SK-N-MC (cell line): Measurements from ENCODE around the gene CASZ1.

Experiments
- DNase-seq: peaks from one replicate; pipeline ENCODE4 v3.0.0-alpha.2; 2011; ENCODE audit warnings: low read depth, low spot score
- H3K27ac ChIP-seq: fragments of 200-600 bp; sonication (generic); 2 replicates; pipeline ENCODE4 v1.5.1; 2016; ENCODE audit warnings: mixed run types
- H3K36me3 ChIP-seq: fragments of 200-600 bp; sonication (generic); 2 replicates; pipeline ENCODE4 v1.6.1; 2017; ENCODE audit warnings: antibody characterized with exemption, low read length, mixed read lengths; ENCODE audit not compliant: insufficient read depth
- H3K4me3 ChIP-seq: fragments of 200-600 bp; sonication (generic); 2 replicates; pipeline ENCODE4 v1.5.1; 2016
- H3K9ac ChIP-seq: fragments of 200-600 bp; sonication (generic); 2 replicates; pipeline ENCODE4 v1.8.0; 2017; ENCODE audit warnings: mixed run types, mixed read lengths; ENCODE audit not compliant: insufficient read length
- H3K9me3 ChIP-seq: fragments of 200-600 bp; sonication (generic); 2 replicates; pipeline ENCODE4 v1.6.1; 2017; ENCODE audit warnings: low read depth, mild to moderate bottlenecking, antibody characterized with exemption, low read length, moderate library complexity, mixed read lengths
- EZH2 ChIP-seq: fragments of 200-600 bp; sonication (generic); IDR thresholded peaks from one replicate; pipeline ENCODE4 v1.6.1; 2017; ENCODE audit warnings: antibody characterized with exemption
- FOXP2 ChIP-seq: optimal IDR thresholded peaks from 2 replicates; pipeline ENCODE3; 2011; ENCODE audit warnings: mild to moderate bottlenecking, moderate library complexity; ENCODE audit not compliant: insufficient read depth; ENCODE audit errors: extremely low read length, control extremely low read depth
- POLR2AphosphoS5 ChIP-seq: IDR thresholded peaks from 2 replicates; pipeline ENCODE4 v1.6.1; 2012; ENCODE audit warnings: mild to moderate bottlenecking, low read depth, low read length, borderline replicate concordance

CASZ1 gene

DNA sequence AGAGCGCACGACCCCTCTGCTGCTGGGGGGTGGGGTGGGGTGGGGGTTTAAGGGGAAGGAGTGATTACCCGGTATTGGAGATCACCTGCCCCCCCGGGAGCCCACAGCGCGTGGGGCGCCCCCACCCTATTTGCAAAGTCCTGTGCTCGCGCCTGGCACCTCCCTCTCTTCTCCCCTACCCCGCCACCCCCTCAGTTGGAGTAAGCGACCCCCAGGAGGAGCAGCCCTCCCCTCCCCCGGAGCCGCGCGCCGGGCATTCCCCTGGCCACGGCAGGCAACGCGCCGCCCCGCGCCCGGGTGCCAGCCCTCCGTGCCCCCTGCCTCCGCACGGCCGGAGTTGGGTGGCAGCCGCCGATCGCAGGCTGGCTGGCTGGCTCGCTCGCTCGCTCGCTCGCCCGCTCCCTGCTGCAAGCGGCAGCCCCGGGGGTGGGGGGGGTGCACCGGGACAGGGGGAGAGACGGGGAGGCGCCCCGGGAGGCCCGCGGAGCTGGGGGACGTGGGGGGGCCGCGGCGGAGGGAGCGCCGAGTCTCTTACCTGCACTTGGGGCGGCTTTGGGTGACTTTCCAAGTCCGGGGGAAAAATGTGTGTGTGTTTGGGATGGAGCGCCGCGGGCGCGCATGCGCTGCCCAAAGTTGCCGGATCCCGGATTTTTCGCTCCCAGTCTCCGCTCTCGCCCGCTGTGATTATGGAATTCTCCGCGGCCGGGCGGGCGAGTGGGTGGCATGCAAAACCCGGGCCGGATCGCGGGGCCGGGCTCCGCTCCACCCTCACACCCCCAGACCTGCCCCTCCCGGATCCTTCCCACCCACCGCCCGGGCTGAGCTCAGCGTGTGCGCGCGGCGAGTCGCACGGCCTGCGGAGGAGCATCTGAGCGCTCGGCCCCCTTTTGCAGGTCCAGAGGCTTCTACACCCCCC lies at the start of gene CASZ1:
CASZ1 (minus strand) TSS at position 618 of the 916 bp plus-strand sequence. CDS start 102,757 bp downstream, outside the sequence.
- no peak within 1 kb of the TSS for H3K27ac ChIP-seq
- peak within 1 kb of the TSS; percentile 93 for H3K4me3 ChIP-seq

DNA sequence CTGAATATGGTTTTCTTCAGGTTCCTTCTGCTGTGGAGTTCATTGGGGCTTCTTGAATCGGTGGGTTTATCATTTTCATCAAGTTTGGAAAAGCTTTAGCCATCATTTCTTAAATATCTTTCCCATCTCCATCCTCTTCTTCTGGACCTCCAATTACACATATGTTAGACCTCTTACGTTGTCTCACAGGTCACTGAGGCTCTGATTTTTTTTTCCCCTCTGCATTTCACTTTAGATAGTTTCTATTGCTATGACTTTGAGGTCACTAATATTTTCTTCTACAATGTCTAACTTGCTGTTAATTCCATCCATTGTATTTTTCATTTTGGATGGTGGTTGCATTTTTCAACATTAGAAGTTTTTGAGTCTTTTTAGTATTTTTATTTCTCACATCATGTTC lies 47.3 kb upstream of the CASZ1 start:
- H3K9ac ChIP-seq = no peak overlapping the region
- H3K9me3 ChIP-seq = 0 out of 2 replicates have a peak, but pooled peaks cover 2% of the 10 kb centered on the region
- TF ChIP-seq POLR2AphosphoS5 (no peak), FOXP2 (no peak), EZH2 (no peak)
- no peak overlapping the region for H3K27ac ChIP-seq
- H3K4me3 ChIP-seq = no peak overlapping the region
- H3K36me3 ChIP-seq = no peaks in the 10 kb centered on the region
- no peak for DNase-seq

More for the DNA sequence above, at the start of gene CASZ1:
- Histone ChIP-seq H3K9me3 (no peaks in the 10 kb centered on the region), H3K36me3 (no peaks in the 10 kb centered on the region), H3K9ac (no peak within 1 kb of the TSS)
- TF ChIP-seq EZH2 (no peak), POLR2AphosphoS5 (peak; percentile 62; the same call in 1 of the 2 replicates), FOXP2 (peak; percentile 63)
- DNase-seq = peak; percentile 57

DNA sequence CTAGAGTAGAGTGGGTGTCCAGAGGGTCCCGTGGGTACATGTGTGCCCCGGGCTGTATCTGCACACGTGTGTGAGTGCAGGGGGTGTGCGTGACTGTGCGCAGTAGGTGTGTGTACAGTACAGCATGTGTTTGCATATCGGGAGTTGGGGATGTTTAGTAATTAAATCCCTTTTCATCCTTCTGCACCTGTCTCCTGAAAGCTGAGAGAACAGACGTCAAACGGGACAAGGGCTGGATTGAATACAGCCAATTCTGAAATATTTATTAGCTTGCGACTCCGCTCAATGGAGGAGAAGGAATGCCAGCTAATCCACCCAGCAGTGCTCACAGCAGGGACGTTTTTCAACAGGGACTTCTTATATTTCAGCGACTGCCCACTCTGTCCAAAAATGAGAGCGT lies 44.7 kb upstream of the CASZ1 start:
- H3K9ac ChIP-seq = no peak overlapping the region
- DNase-seq = no peak

DNA sequence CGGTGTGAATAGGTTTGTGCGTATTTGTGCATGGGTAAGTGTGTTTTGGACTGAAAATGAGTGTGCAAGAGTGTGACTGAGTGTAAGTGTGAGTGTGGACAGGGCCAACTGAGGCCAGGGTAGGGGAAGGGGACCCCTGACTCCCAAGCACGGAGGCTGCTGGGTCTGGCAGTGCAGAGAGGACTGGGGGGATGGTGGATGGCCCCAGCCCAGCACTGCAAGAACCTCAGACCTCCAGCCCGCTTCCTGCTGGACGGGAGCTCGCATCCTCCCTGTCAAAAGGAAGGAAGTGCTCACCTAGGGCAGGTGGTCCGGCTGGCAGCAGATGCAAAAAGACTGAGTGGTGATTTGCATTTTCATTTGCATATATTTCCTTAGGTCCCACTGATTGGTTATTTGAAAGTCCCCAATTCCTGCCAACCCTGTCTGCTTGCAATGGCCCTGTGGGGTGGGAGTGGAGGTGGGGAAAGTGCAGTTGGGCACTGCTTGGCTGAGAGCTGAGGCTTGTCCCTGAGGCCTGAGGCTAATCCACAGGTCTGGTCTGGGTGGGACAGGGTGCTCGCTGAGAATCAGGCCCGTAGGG lies 42.8 kb upstream of the CASZ1 start:
- Histone ChIP-seq H3K9me3 (no peaks in the 10 kb centered on the region), H3K27ac (no peak overlapping the region), H3K36me3 (no peaks in the 10 kb centered on the region), H3K4me3 (no peak overlapping the region), H3K9ac (no peak overlapping the region)
- TF ChIP-seq EZH2 (no peak), POLR2AphosphoS5 (no peak), FOXP2 (no peak)
- no peak for DNase-seq

More for the DNA sequence above, 44.7 kb upstream of the CASZ1 start:
- no peaks in the 10 kb centered on the region for H3K36me3 ChIP-seq
- TF ChIP-seq FOXP2 (no peak), EZH2 (no peak), POLR2AphosphoS5 (no peak)
- no peak overlapping the region for H3K4me3 ChIP-seq
- H3K27ac ChIP-seq = no peak overlapping the region
- H3K9me3 ChIP-seq = no peaks in the 10 kb centered on the region

DNA sequence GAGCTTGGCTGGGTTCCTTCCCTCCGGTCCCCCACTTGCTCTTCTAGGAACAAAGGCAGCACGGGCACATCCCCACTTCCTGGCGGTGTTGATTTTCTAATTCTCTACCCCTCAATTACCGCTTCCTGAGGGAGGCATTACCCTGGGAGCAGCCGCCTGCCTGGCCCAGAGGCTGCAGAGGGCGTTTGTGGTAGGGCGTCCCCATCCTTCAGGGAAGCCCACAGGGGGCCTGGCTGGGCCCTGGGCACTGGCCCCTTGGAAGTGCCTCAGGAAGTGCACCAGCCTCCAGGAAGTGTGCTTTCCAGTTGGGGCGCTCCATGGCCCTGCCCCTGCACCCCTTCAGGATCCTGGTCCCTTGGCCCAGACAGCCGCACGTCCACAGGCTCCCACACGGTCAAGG lies 42.1 kb upstream of the CASZ1 start:
- H3K9me3 ChIP-seq = no peaks in the 10 kb centered on the region
- TF ChIP-seq FOXP2 = no peak
- TF ChIP-seq EZH2 = no peak
- TF ChIP-seq POLR2AphosphoS5 = no peak
- H3K27ac ChIP-seq = no peak overlapping the region
- no peak overlapping the region for H3K4me3 ChIP-seq
- no peaks in the 10 kb centered on the region for H3K36me3 ChIP-seq
- DNase-seq = no peak
- no peak overlapping the region for H3K9ac ChIP-seq

DNA sequence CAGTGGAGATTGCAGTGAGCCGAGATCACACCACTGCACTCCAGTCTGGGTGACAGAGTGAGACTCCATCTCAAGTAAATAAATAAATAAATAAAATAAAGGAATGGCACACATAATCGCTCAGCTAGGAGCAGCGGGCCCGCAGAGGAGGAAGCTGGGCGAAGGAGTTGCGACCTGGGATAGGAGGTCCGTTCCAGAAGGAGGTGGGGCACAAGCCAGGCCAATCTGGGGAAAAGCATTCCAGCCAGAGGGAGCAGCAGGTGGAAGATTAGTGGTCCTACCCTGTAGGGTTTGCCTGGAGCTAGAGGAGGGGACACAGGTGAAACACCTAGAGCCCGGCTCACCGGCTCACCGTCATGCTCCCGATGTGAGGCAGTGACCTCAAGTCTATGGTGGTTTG lies 40.3 kb upstream of the CASZ1 start:
- Histone ChIP-seq H3K36me3 (no peaks in the 10 kb centered on the region), H3K9me3 (no peaks in the 10 kb centered on the region), H3K27ac (no peak overlapping the region), H3K9ac (no peak overlapping the region), H3K4me3 (no peak overlapping the region)
- no peak for DNase-seq
- TF ChIP-seq FOXP2 = no peak
- TF ChIP-seq POLR2AphosphoS5 = no peak
- TF ChIP-seq EZH2 = no peak

DNA sequence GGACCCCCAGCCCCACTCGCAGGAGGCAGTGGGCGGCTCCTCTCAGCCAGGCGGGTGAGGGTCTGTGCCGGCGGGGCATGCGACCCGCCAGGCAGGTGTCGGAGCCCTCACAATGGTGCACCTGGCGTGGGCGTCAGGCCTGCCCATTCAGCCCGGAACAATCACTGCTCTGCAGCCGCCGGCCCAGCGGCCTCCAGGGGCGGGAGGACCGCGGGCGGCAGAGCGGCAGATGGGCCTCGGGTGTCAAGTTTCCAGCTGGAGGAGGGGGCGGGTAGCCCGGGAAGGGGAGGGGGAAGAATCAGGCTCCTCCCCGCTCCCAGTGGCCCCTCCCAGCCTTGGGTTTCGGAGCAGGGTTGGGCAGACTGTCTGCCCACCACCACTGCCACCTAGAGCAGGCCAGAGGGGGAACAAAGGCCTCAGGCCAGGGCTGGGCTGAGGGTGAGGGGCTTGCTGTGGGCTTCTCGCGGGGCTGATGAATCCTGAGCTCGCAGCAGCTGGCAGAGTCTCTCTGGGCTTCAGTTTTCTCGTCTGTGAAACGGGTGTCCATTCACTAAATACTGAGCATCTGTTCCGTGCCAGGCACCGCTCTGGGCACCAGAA lies 39.5 kb upstream of the CASZ1 start:
- DNase-seq = no peak

DNA sequence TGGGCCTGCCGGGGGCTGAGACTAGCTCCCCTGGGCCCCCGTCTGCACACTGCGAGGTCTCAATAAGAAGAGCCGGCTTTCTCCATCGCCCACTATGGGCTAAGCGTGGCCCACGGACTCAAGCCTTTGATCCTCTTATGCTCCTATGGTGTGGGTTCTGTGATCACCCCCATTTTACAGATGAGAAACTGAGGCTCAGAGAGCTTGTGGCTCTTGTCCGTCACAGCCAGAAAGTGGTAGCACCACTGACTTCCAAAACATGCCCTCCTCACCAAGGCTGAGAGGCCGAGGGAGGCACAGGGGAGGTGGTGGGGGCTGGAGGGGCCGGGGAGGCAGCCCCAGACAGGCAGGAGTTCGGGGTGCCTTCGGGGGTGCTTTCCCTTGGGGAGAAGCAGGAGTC lies 39.0 kb upstream of the CASZ1 start:
- DNase-seq = no peak
- Histone ChIP-seq H3K9ac (no peak overlapping the region), H3K27ac (no peak overlapping the region), H3K9me3 (no peaks in the 10 kb centered on the region), H3K4me3 (no peak overlapping the region), H3K36me3 (no peaks in the 10 kb centered on the region)
- TF ChIP-seq EZH2 (no peak), POLR2AphosphoS5 (no peak), FOXP2 (no peak)

More for the DNA sequence above, 39.5 kb upstream of the CASZ1 start:
- TF ChIP-seq FOXP2 = no peak
- TF ChIP-seq POLR2AphosphoS5 = no peak
- TF ChIP-seq EZH2 = no peak
- H3K27ac ChIP-seq = no peak overlapping the region
- H3K4me3 ChIP-seq = no peak overlapping the region
- H3K9ac ChIP-seq = no peak overlapping the region
- no peaks in the 10 kb centered on the region for H3K9me3 ChIP-seq
- no peaks in the 10 kb centered on the region for H3K36me3 ChIP-seq
